Right lobe of liver (tissue), 6 donors: ENCODE data around the gene NLRP1. TPM values are rescaled to one million over a fixed set of nuclear protein-coding genes. Genes with fewer than 3 reads are reported as not detected.

Source experiments
- ATAC-seq, 4 donors: fragments of 200-7000 bp; cut with Tn5 transposase; one replicate each; pipeline ENCODE4 v1.9.1; 2020; ENCODE audit warnings: mild to moderate bottlenecking in 4 of 4, moderate library complexity in 4 of 4
- DNase-seq, 3 donors: peaks; one replicate each; pipeline ENCODE4 v3.0.0-alpha.2; 2020
- H3K27ac ChIP-seq, 3 donors: fragments of 200-600 bp; one replicate each; pipeline ENCODE4 v1.8.0; 2022
- H3K27me3 ChIP-seq, 2 donors: fragments of 200-600 bp; one replicate each; pipeline ENCODE4 v1.8.0; 2022
- H3K36me3 ChIP-seq, 4 donors: fragments of 200-600 bp; sonication (generic) in 1 of 4; one replicate each; pipeline versions ENCODE4 v1.5.1 to v1.8.0; 2017 to 2022; ENCODE audit warnings: control low read depth in 1 of 4
- H3K4me1 ChIP-seq, 4 donors: fragments of 200-600 bp; sonication (generic) in 1 of 4; one replicate each; pipeline versions ENCODE4 v1.5.1 to v1.8.0; 2017 to 2022; ENCODE audit warnings: control low read depth in 1 of 4
- H3K4me3 ChIP-seq, 3 donors: fragments of 200-600 bp; one replicate each; pipeline ENCODE4 v1.8.0; 2022
- H3K9me3 ChIP-seq, 4 donors: fragments of 200-600 bp; sonication (generic) in 1 of 4; one replicate each; pipeline versions ENCODE4 v1.5.1 to v1.8.0; 2017 to 2022; ENCODE audit warnings: control low read depth in 1 of 4
- CTCF ChIP-seq, 4 donors: fragments of 200-600 bp in 3 of 4; fragments of 450-650 bp in 1 of 4; IDR thresholded peaks; one replicate each; pipeline versions ENCODE4 v1.5.1 to v1.8.0; 2016 to 2022; ENCODE audit warnings: antibody characterized with exemption in 4 of 4, mild to moderate bottlenecking in 2 of 4
- POLR2A ChIP-seq: fragments of 450-650 bp; IDR thresholded peaks from one replicate; pipeline ENCODE4 v1.6.1; 2017; ENCODE audit warnings: antibody characterized with exemption, mild to moderate bottlenecking
- WGBS: methylation state at CpG from one replicate; pipeline ENCODE4 v1.1.6; 2018; ENCODE audit warnings: low coverage, low lambda C conversion rate; ENCODE audit not compliant: insufficient coverage; ENCODE audit errors: missing lambda C conversion rate; 5-methylcytosine and 5-hydroxymethylcytosine counted together
- intact Hi-C, 2 donors: fragments of 100-400 bp; cut with DNase I; formaldehyde crosslinking; loops; one replicate each; pipeline versions ENCODE4 v1.11.2 to v1.14.1; 2022
- total RNA-seq, 6 experiments: library from RNA; depleted of rRNA in 2 of 6; stranded (reverse); fragments of >200 nt in 2 of 6; fragmentation: NEBNext Ultra II Directional in 3 of 6; extraction: Animal tissue kit (Norgen Biotek cat#: 25700) in 3 of 6; gene quantifications; one replicate each; pipeline versions ENCODE4 v1.1.0 to v1.2.4, GENCODE V29; 2016 to 2023
- donor health status: DM: no; HTN: yes; CAD: no.
- donor health status: DM: no; HTN: no; CAD: no.
- donor health status: DM: no; HTN: no; CAD: no.
- donor health status: DM: no; HTN: yes; CAD: no.
- donor health status: DM: no; HTN: yes; CAD: no.

Gene NLRP1
- total RNA-seq, 6 experiments from 2014 or later, result 2.5 to 4.7 (median 3.3) TPM

GRCh38 chr17:5526821-5527598, 57.3 kb downstream of the NLRP1 start:
- intact Hi-C loops, result no loop called here

GRCh38 chr17:5523249-5523648, 61.1 kb downstream of the NLRP1 start:
- Histone ChIP-seq H3K4me3 (no peak overlapping the region), H3K27me3 (no peaks in the 10 kb centered on the region), H3K27ac (no peak overlapping the region), H3K9me3 (no peaks in the 10 kb centered on the region), H3K36me3 (no peaks in the 10 kb centered on the region), H3K4me1 (no peaks in the 10 kb centered on the region)
- TF ChIP-seq POLR2A (no peak), CTCF (IDR thresholded peaks at IDR 0.05) (no peak)
- WGBS, result 70% methylated on average over 5 of the region's 5 CpGs
- DNase-seq, result no peak
- no peak for ATAC-seq
- intact Hi-C loops, result no loop called here

More at GRCh38 chr17:5526821-5527598, 57.3 kb downstream of the NLRP1 start:
- TF ChIP-seq POLR2A (no peak), CTCF (IDR thresholded peaks at IDR 0.05) (no peak)
- DNase-seq, result no peak
- H3K4me1 ChIP-seq, result no peaks in the 10 kb centered on the region
- H3K9me3 ChIP-seq, result no peaks in the 10 kb centered on the region
- H3K4me3 ChIP-seq, result no peak overlapping the region
- WGBS, result 57% methylated on average over 12 of the region's 14 CpGs
- H3K27ac ChIP-seq, result no peak overlapping the region
- no peaks in the 10 kb centered on the region for H3K27me3 ChIP-seq
- peak in 2 of 4 donors; percentile 26 to 46 for ATAC-seq
- H3K36me3 ChIP-seq, result no peaks in the 10 kb centered on the region

- WGBS, result no CpG with 5 or more reads among the region's 1 CpG
- intact Hi-C loops, result no loop called here
- Histone ChIP-seq H3K27me3 (no peaks in the 10 kb centered on the region), H3K36me3 (no peaks in the 10 kb centered on the region), H3K4me1 (no peaks in the 10 kb centered on the region), H3K9me3 (no peaks in the 10 kb centered on the region), H3K27ac (no peak overlapping the region), H3K4me3 (no peak overlapping the region)
- ATAC-seq (no peak), DNase-seq (no peak)
- TF ChIP-seq CTCF (IDR thresholded peaks at IDR 0.05) (no peak), POLR2A (no peak)
Measured at GRCh38 chr17:5522476-5522875, 61.8 kb downstream of the NLRP1 start.

GRCh38 chr17:5516060-5516792, 68.1 kb downstream of the NLRP1 start:
- WGBS, result 43% methylated on average over 5 of the region's 5 CpGs
- intact Hi-C loops, result no loop called here
- Histone ChIP-seq H3K36me3 (no peaks in the 10 kb centered on the region), H3K27ac (no peak overlapping the region), H3K4me1 (no peaks in the 10 kb centered on the region), H3K27me3 (no peaks in the 10 kb centered on the region), H3K4me3 (no peak overlapping the region), H3K9me3 (no peaks in the 10 kb centered on the region)
- ATAC-seq, result peak in 1 of 4 donors; percentile 85
- TF ChIP-seq POLR2A (no peak), CTCF (IDR thresholded peaks at IDR 0.05) (no peak)
- DNase-seq, result no peak
